PFSK-1 (cell line): ENCODE measurements around the gene KIF18A.

Experiments used
- FOXP2 ChIP-seq: optimal IDR thresholded peaks from 2 replicates; pipeline ENCODE3; 2011; ENCODE audit warnings: borderline replicate concordance, control low read depth, inconsistent platforms; ENCODE audit not compliant: insufficient read depth; ENCODE audit errors: extremely low read length, extremely low read depth
- POLR2AphosphoS5 ChIP-seq: IDR thresholded peaks from 2 replicates; pipeline ENCODE4 v1.6.1; 2012; ENCODE audit warnings: low read depth, mild to moderate bottlenecking, control low read depth, low read length, moderate library complexity
- REST ChIP-seq, 2 experiments: IDR thresholded peaks; 2 replicates each; pipeline versions ENCODE4 v1.6.1 to v1.8.0; 2011 to 2012; ENCODE audit warnings: low read depth in 2 of 2, low read length in 2 of 2, control low read depth in 1 of 2, inconsistent platforms in 1 of 2, mild to moderate bottlenecking in 1 of 2, moderate library complexity in 1 of 2; ENCODE audit not compliant: insufficient read depth in 1 of 2
- SIN3A ChIP-seq: IDR thresholded peaks from 2 replicates; pipeline ENCODE4 v1.6.1; 2012; ENCODE audit warnings: mild to moderate bottlenecking, low read length, moderate library complexity, borderline replicate concordance; ENCODE audit not compliant: insufficient read depth
- TAF1 ChIP-seq: IDR thresholded peaks from 2 replicates; pipeline ENCODE4 v1.6.1; 2012; ENCODE audit warnings: low read length, control low read depth, borderline replicate concordance; ENCODE audit not compliant: insufficient read depth

Gene KIF18A

GRCh38 chr11:28104425-28104824, 3.5 kb downstream of the KIF18A start:
- no peak for TF ChIP-seq FOXP2
- no peak for TF ChIP-seq TAF1
- TF ChIP-seq POLR2AphosphoS5, result no peak
- TF ChIP-seq SIN3A, result no peak
- TF ChIP-seq REST (IDR thresholded peaks at IDR 0.05; ENCODE audit: insufficient read depth in 1 of 2, low read depth in 2 of 2, low read length in 2 of 2), result no peak

GRCh38 chr11:28100665-28101064, 7.3 kb downstream of the KIF18A start:
- no peak for TF ChIP-seq REST (IDR thresholded peaks at IDR 0.05; ENCODE audit: insufficient read depth in 1 of 2, low read depth in 2 of 2, low read length in 2 of 2)
- TF ChIP-seq POLR2AphosphoS5, result no peak
- no peak for TF ChIP-seq FOXP2
- no peak for TF ChIP-seq SIN3A
- TF ChIP-seq TAF1, result no peak

- TF ChIP-seq FOXP2 (no peak), POLR2AphosphoS5 (no peak), REST (IDR thresholded peaks at IDR 0.05; ENCODE audit: insufficient read depth in 1 of 2, low read depth in 2 of 2, low read length in 2 of 2) (no peak), TAF1 (no peak), SIN3A (no peak)
These were observed 8.2 kb downstream of the KIF18A start for GRCh38 chr11:28099715-28100114.

- TF ChIP-seq REST (IDR thresholded peaks at IDR 0.05; ENCODE audit: insufficient read depth in 1 of 2, low read depth in 2 of 2, low read length in 2 of 2) (no peak), POLR2AphosphoS5 (no peak), SIN3A (no peak), FOXP2 (no peak), TAF1 (no peak)
These were observed 9.7 kb downstream of the KIF18A start for GRCh38 chr11:28098257-28098656.

- no peak for TF ChIP-seq POLR2AphosphoS5
- TF ChIP-seq TAF1, result no peak
- TF ChIP-seq FOXP2, result no peak
These were observed 15.2 kb downstream of the KIF18A start for GRCh38 chr11:28092786-28093185.
